ENCODE results near the gene SPATA17.

The SPATA17 gene

GRCh38 chr1:217813031-217813430 is 181.9 kb downstream of the SPATA17 start:
- TF ChIP-seq, protein P1, sequence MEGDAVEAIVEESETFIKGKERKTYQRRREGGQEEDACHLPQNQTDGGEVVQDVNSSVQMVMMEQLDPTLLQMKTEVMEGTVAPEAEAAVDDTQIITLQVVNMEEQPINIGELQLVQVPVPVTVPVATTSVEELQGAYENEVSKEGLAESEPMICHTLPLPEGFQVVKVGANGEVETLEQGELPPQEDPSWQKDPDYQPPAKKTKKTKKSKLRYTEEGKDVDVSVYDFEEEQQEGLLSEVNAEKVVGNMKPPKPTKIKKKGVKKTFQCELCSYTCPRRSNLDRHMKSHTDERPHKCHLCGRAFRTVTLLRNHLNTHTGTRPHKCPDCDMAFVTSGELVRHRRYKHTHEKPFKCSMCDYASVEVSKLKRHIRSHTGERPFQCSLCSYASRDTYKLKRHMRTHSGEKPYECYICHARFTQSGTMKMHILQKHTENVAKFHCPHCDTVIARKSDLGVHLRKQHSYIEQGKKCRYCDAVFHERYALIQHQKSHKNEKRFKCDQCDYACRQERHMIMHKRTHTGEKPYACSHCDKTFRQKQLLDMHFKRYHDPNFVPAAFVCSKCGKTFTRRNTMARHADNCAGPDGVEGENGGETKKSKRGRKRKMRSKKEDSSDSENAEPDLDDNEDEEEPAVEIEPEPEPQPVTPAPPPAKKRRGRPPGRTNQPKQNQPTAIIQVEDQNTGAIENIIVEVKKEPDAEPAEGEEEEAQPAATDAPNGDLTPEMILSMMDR (IDR thresholded peaks at IDR 0.05; ENCODE audit: insufficient read depth, low read length, poor library complexity, severe bottlenecking), result no peak
- no peaks in the 10 kb centered on the region for H3K36me3 ChIP-seq (ENCODE audit: control insufficient read depth, insufficient read depth, low read length)
- DNase-seq (ENCODE audit: extremely low read depth, insufficient read length), result no peak

GRCh38 chr1:217837691-217838090 is 206.5 kb downstream of the SPATA17 start:
- Histone ChIP-seq H3K4me3 (replicated peaks; ENCODE audit: low read depth, low read length) (no peak overlapping the region), H3K27me3 (replicated peaks; ENCODE audit: control insufficient read depth, insufficient read depth, low read length) (no peaks in the 10 kb centered on the region), H3K36me3 (ENCODE audit: control insufficient read depth, insufficient read depth, low read length) (no peaks in the 10 kb centered on the region)
- TF ChIP-seq, protein P1 (IDR thresholded peaks at IDR 0.05; ENCODE audit: insufficient read depth, low read length, poor library complexity, severe bottlenecking), result no peak
- no peak for DNase-seq (ENCODE audit: extremely low read depth, insufficient read length)

More at GRCh38 chr1:217813031-217813430, 181.9 kb downstream of the SPATA17 start:
- Histone ChIP-seq H3K27me3 (replicated peaks; ENCODE audit: control insufficient read depth, insufficient read depth, low read length) (no peaks in the 10 kb centered on the region), H3K4me3 (replicated peaks; ENCODE audit: low read depth, low read length) (no peak overlapping the region)

- TF ChIP-seq, protein P1 (IDR thresholded peaks at IDR 0.05; ENCODE audit: insufficient read depth, low read length, poor library complexity, severe bottlenecking), result no peak
- Histone ChIP-seq H3K4me3 (replicated peaks; ENCODE audit: low read depth, low read length) (no peak overlapping the region), H3K36me3 (ENCODE audit: control insufficient read depth, insufficient read depth, low read length) (no peaks in the 10 kb centered on the region), H3K27me3 (replicated peaks; ENCODE audit: control insufficient read depth, insufficient read depth, low read length) (no peaks in the 10 kb centered on the region)
- DNase-seq (ENCODE audit: extremely low read depth, insufficient read length), result no peak
Measured at GRCh38 chr1:217839161-217839560, 208.0 kb downstream of the SPATA17 start.

- no peak for DNase-seq (ENCODE audit: extremely low read depth, insufficient read length)
- Histone ChIP-seq H3K27me3 (replicated peaks; ENCODE audit: control insufficient read depth, insufficient read depth, low read length) (no peaks in the 10 kb centered on the region), H3K36me3 (ENCODE audit: control insufficient read depth, insufficient read depth, low read length) (no peaks in the 10 kb centered on the region), H3K4me3 (replicated peaks; ENCODE audit: low read depth, low read length) (no peak overlapping the region)
- TF ChIP-seq, protein P1 (IDR thresholded peaks at IDR 0.05; ENCODE audit: insufficient read depth, low read length, poor library complexity, severe bottlenecking), result no peak
Measured at GRCh38 chr1:217846733-217847132, 215.6 kb downstream of the SPATA17 start.

GRCh38 chr1:217847643-217848042 is 216.5 kb downstream of the SPATA17 start:
- no peaks in the 10 kb centered on the region for H3K36me3 ChIP-seq (ENCODE audit: control insufficient read depth, insufficient read depth, low read length)
- H3K27me3 ChIP-seq (replicated peaks; ENCODE audit: control insufficient read depth, insufficient read depth, low read length), result no peaks in the 10 kb centered on the region
- DNase-seq (ENCODE audit: extremely low read depth, insufficient read length), result no peak
- TF ChIP-seq, protein P1 (IDR thresholded peaks at IDR 0.05; ENCODE audit: insufficient read depth, low read length, poor library complexity, severe bottlenecking), result no peak
- H3K4me3 ChIP-seq (replicated peaks; ENCODE audit: low read depth, low read length), result no peak overlapping the region
